GM21528 (cell line): ENCODE data around the gene C6orf62.
"Not testable (repeated sequence)": the region's sequence is repeated elsewhere in the genome, so short reads cannot be mapped to it uniquely, and the experiment has no call there.

Experiments
- ATAC-seq: cut with Tn5 transposase; IDR thresholded peaks from one replicate; pipeline ENCODE4 v1.9.1; 2021; ENCODE audit warnings: mild to moderate bottlenecking, moderate library complexity; ENCODE audit not compliant: unreplicated experiment, low FRiP score

C6orf62 gene

DNA sequence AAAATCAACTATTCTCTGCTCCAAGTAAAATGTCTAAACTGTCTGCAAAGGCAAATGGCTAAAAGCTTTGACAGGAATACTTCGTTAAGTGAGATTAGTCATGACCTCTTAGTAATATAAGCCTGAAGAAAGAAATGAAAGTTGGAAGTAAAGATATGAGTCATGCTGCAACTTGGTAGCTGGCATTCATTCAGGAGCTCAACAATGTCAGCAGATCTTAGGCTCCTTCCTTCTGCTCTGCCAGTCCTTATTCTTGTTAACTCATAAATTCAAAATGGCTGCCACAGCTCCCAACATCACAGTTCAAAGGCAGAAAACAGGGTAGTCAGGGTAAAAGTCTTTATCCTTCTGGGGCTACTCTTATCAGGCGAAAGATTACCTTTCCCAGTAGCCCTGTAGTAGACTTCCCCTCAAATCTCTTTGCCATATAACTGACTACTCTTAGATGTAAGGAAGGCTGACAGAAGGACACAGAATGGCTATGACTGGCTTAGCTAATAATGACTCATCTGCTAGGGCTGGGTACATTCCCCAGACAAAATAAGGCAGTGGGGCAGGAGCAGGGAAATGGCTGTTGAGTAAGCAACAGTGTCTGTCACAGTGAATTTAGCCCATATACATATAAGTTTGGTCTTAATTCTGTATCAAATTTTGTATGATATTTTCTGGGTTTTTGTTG, 24.4 kb upstream of the C6orf62 start:
- peak; percentile 80 for ATAC-seq

- ATAC-seq = no peak
These were observed 23.3 kb upstream of the C6orf62 start for GRCh38 chr6:24742216-24742738.

DNA sequence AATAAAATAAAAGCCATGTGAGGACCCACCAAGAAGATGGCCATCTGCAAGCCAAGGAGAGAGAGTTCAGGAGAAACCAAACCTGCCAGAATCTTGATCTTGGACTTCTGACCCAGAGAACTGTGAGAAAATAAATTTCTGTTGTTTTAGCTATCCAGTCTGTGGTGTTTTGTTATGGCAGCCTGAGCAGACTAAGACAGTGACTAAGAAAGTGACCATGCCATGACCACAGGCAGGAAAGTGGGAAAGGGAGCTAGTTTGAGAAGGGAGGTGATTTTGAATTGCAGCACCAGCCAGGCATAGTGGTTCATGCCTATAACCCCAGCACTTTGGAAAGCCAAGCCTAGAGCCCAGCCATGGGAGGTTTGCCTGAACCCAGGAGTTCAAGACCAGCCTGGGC, 21.9 kb upstream of the C6orf62 start:
- ATAC-seq = no peak

DNA sequence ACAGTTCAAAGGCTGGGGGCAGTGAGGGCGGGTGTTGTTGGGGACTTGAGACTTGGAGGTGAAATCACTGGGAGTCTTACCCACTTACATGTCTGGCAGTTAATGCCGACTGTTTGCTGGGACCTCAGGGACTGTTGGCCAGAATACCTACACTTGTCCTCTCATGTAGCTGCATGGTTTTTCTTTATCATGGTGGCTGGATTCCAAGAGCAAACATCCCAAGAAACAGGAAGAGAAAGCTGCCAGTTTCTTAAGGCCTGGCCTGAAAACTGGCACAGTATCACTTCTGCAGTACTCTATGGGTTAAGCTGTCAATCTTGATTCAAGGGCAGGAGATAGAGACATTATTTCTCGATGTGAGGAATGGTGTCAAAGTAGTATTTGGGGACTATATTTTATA, 19.8 kb upstream of the C6orf62 start:
- no peak for ATAC-seq

GRCh38 chr6:24734710-24735109, 15.8 kb upstream of the C6orf62 start:
- not testable (repeated sequence) for ATAC-seq

DNA sequence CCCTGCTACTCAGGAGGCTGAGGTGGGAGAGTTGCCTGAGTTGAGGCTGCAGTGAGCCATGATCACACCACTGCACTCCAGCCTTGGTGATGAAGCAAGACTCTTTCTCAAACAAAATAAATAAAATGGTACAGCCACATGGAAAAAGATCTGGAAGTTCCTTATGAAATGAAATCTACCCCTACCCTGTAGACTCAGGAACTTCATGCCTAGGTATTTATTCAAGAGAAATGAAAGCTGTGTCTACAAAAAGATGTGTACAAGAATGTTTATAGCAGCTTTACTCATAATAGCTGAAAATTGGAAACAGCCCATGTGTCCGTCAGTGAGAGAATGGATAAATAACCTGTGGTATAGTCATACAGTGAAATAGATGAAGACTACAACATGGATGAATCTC, 15.2 kb upstream of the C6orf62 start:
- no peak for ATAC-seq

DNA sequence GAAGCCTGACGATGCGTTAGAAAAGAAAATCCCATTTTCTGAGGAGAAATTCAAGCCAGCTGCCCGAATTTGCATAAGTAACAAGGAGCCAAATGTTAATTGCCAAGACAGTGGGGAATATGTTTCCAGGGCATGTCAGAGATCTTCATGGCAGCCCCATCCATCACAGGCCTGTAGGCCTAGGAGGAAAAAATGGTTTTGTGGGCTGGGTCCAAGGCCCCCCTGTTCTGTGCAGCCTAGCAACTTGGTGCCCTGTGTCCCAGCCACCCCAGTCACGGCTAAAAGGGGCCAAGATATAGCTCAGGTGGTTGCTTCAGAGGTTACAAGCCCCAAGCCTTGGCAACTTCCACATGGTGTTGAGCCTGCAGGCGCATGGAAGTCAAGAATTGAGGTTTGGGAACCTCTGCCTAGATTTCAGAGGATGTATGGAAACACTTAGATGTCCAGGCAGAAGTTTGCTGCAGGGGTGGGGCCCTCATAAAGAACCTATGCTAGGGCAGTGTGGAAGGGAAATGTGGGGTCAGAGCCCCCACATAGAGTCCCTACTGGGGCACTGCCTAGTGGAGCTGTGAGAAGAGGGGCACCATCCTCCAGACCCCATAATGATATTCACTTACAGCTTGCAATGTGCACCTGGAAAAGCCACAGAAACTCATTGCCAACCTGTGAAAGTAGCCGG, 12.6 kb upstream of the C6orf62 start:
- not testable (repeated sequence) for ATAC-seq

DNA sequence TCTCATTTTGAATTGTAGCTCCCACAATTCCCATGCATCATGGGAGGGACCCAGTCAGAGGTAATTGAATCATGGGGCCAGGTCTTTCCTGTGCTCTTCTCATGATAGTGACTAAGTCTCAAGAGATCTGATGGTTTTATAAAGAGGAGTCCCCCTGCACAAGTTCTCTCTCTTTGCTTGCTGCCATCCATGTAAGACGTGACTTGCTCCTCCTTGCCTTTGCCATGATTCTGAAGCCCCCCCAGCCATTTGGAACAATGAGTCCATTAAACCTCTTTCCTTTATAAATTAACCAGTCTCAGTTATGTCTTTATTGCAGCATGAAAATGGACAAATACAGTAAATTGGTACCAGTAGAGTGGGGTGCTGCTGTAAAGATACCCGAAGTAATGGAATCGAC, 11.7 kb upstream of the C6orf62 start:
- not testable (repeated sequence) for ATAC-seq

DNA sequence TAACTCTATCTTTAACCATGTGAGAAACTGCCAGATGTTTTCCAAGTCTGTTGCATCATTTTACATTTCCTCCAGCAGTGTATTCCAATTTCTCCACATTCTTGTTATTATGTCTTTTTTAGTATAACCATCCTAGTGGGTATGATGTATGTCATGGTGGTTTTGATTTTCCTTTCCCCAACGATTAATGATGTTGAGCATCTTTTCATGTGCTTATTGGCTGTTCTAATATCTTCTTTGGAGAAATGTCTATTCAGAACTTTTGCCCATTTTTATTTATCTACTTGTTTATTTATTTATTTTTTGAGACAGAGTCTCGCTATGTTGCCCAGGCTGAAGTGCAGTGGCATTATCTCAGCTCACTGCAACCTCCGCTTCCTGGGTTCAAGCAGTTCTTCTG, 4.3 kb upstream of the C6orf62 start:
- ATAC-seq = no peak

GRCh38 chr6:24721461-24722215, 2.7 kb upstream of the C6orf62 start:
- ATAC-seq = peak; percentile 63

DNA sequence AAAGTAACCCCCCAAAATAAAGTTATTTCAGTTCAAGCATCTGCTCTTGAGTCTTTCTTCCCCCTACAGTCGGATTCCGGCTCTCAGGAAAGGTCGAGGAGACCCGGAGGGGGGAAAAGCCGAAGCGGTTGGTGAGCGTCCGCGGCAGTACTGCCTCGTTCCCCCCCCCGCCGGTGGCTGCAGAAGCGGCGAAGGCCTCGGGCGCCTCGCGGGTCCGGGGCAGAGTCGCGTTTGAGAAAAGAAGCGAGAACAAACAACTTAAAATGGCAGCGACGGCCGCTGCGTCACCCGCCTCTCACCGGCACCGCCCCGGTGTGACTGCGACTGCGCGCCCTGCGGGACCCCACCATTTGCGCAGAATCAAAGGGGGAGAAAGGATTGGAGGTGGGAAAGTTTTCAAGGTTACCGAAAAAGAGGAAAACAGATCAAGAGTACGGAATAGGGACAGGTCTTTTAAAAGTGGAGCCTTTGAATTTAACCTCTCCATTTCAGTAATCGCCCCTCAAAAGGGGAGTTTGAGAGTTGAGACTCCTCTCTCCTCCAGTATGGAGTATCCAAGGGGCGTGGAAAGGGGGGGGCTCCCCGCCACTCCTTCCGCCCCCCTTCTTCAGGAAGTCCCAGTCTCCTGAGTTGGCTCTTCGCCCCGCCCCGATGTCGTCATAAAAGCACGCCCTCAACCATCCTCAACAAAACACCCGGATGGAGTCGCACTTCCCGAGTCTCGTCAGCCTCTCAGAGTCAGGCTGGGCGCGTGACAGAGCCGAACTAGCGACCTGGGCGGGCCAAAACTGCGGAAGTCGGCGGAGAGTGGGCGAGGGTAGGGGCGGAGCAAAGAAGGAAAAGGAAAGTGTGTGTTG, 1.9 kb upstream of the C6orf62 start:
- peak; percentile 90 for ATAC-seq

DNA sequence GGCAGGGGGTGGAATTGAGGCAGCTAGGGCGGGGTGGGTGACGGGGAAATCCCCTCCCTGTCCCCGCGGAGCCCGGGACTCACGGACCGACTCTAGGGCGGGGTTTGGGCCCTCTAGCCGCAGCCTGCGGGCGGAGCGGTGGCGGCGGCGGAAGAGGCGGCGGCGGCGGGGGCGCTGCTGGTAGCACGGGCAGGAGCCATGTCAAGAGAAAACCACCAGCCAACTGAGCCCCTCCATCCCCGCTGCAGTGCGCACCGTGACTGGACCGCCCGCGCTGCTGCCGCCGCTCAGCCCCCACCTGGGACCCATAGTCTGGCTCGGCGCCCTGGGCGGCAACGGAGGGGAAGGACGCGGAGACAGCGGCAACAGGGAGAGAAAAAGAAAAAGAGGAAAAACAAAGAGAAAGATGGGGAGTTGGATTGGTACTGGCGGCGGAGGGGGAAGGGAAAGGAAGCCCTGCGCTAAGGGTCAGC, 1.2 kb upstream of the C6orf62 start:
- no peak for ATAC-seq

GRCh38 chr6:24718449-24719124, 367 bp downstream of the C6orf62 start:
- ATAC-seq = no peak

- ATAC-seq = not testable (repeated sequence)
These were observed 2.3 kb downstream of the C6orf62 start for GRCh38 chr6:24716602-24717148.

DNA sequence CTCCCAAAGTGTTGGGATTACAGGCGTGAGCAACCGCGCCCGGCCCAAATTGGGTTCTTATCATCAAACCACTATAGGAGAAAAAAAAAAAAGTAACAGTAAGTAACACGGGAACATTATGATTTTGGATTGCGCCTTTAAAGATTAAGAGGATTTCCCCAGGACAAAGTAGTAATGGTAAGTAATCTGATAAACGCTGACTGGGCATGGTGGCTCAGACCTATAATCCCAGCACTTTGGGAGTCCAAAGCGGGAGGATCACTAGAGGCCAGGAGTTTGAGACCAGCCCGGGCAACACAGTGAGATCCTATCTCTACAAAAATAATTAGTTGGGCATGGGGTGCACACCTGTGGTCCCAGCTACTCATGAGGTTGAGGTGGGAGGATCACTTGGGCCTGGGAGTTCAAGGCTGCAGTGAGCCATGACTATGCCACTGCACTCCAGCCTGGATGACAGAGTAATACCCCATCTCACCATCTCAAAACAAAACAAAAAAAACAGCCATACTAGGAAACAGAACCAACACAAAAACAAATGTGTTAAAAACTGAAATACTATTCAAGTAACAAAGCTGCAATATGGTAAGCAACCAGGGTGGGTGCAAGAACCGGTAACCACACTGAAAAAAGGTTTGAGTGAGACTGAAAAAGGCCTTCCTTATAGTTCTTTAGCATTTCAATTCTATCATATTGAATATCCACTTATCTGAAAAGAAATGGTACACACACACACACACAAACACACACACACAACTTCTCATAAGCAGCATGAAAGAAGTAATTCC, 8.2 kb downstream of the C6orf62 start:
- ATAC-seq = no peak

GRCh38 chr6:24709014-24709711, 9.8 kb downstream of the C6orf62 start:
- no peak for ATAC-seq

- ATAC-seq = no peak
These were observed 10.3 kb downstream of the C6orf62 start for GRCh38 chr6:24708612-24709011.

DNA sequence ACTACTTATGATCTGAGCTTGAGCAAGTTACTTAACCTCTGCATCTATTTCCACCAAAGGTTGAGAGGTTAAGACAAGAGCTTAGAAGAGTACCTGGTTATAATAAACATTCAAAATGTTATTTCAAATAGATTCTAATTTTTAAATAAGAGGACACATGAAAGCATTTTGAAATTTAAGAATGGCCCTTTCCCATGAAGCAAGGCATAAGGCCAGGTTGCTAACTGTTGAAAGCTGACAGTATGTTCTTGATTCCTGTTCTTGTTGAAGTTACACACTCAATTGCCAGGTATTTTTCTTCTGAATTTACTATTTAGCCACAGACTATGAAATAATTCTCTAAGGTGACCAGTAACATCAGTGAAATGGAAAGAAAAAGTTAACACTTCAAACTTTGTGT, 14.5 kb downstream of the C6orf62 start:
- no peak for ATAC-seq
